ENCODE data around the gene GPR26. TPM values are rescaled to one million over a fixed set of nuclear protein-coding genes. Genes with fewer than 3 reads are reported as not detected.

The GPR26 gene
- total RNA-seq, 2 donors from 2014 or later, result not detected

- DNase-seq (no peak), ATAC-seq (no peak)
- intact Hi-C loops (cut with DNase I), result no loop called here
Measured at GRCh38 chr10:123643315-123643714, 22.8 kb upstream of the GPR26 start.

GRCh38 chr10:123645016-123645415 lies 21.1 kb upstream of the GPR26 start:
- intact Hi-C loops (cut with DNase I), result no loop called here
- DNase-seq (no peak), ATAC-seq (no peak)

GRCh38 chr10:123645615-123646014 lies 20.5 kb upstream of the GPR26 start:
- no peak for ATAC-seq
- intact Hi-C loops (cut with DNase I), result no loop called here
- DNase-seq, result no peak

- DNase-seq (no peak), ATAC-seq (no peak)
- intact Hi-C loops (cut with DNase I), result no loop called here
Measured at GRCh38 chr10:123648595-123648994, 17.6 kb upstream of the GPR26 start.

GRCh38 chr10:123649676-123650075 lies 16.5 kb upstream of the GPR26 start:
- DNase-seq, result no peak
- ATAC-seq, result no peak
- intact Hi-C loops (cut with DNase I), result no loop called here

GRCh38 chr10:123651421-123652047 lies 14.6 kb upstream of the GPR26 start:
- ATAC-seq (no peak), DNase-seq (no peak)
- intact Hi-C loops (cut with DNase I), result no loop called here

- intact Hi-C loops (cut with DNase I), result no loop called here
- ATAC-seq (no peak), DNase-seq (no peak)
Measured at GRCh38 chr10:123655751-123656150, 10.4 kb upstream of the GPR26 start.

- intact Hi-C loops (cut with DNase I), result no loop called here
- ATAC-seq (no peak), DNase-seq (no peak)
Measured at GRCh38 chr10:123663522-123663921, 2.6 kb upstream of the GPR26 start.

- ATAC-seq, result no peak
- intact Hi-C loops (cut with DNase I), result no loop called here
- no peak for DNase-seq
Measured at GRCh38 chr10:123665491-123666286, 466 bp upstream of the GPR26 start.

- intact Hi-C loops (cut with DNase I), result no loop called here
- ATAC-seq (no peak), DNase-seq (no peak)
Measured at GRCh38 chr10:123669886-123670285, 3.7 kb downstream of the GPR26 start.

- DNase-seq (no peak), ATAC-seq (no peak)
- intact Hi-C loops (cut with DNase I), result no loop called here
Measured at GRCh38 chr10:123673198-123673597, 7.0 kb downstream of the GPR26 start.

GRCh38 chr10:123674741-123675140 lies 8.6 kb downstream of the GPR26 start:
- DNase-seq (no peak), ATAC-seq (no peak)
- intact Hi-C loops (cut with DNase I), result no loop called here

- DNase-seq (no peak), ATAC-seq (no peak)
- intact Hi-C loops (cut with DNase I), result no loop called here
Measured at GRCh38 chr10:123675811-123676210, 9.7 kb downstream of the GPR26 start.

GRCh38 chr10:123677556-123677955 lies 11.4 kb downstream of the GPR26 start:
- no peak for DNase-seq
- intact Hi-C loops (cut with DNase I), result no loop called here
- no peak for ATAC-seq

GRCh38 chr10:123678376-123678775 lies 12.2 kb downstream of the GPR26 start:
- intact Hi-C loops (cut with DNase I), result no loop called here
- DNase-seq (no peak), ATAC-seq (no peak)

- intact Hi-C loops (cut with DNase I), result no loop called here
- ATAC-seq, result no peak
- DNase-seq, result no peak
Measured at GRCh38 chr10:123681285-123681684, 15.1 kb downstream of the GPR26 start.

- DNase-seq (no peak), ATAC-seq (no peak)
- intact Hi-C loops (cut with DNase I), result no loop called here
Measured at GRCh38 chr10:123682477-123682876, 16.3 kb downstream of the GPR26 start.

- intact Hi-C loops (cut with DNase I), result no loop called here
- ATAC-seq (no peak), DNase-seq (no peak)
Measured at GRCh38 chr10:123683459-123683858, 17.3 kb downstream of the GPR26 start.

- DNase-seq (no peak), ATAC-seq (no peak)
- intact Hi-C loops (cut with DNase I), result no loop called here
Measured at GRCh38 chr10:123683865-123684264, 17.7 kb downstream of the GPR26 start.

GRCh38 chr10:123685260-123685659 lies 19.1 kb downstream of the GPR26 start:
- DNase-seq (no peak), ATAC-seq (no peak)
- intact Hi-C loops (cut with DNase I), result no loop called here

- ATAC-seq, result no peak
Measured at GRCh38 chr10:123687758-123688157, 21.6 kb downstream of the GPR26 start.

More at GRCh38 chr10:123687758-123688157, 21.6 kb downstream of the GPR26 start:
- intact Hi-C loops (cut with DNase I), result no loop called here
- DNase-seq, result no peak

Data from left cardiac atrium (tissue), 4 donors.